ENCODE results near the gene COL28A1.
A peak's percentile ranks its signal among the peaks of the same experiment; 100 is the strongest.

The COL28A1 gene

GRCh38 chr7:7428806-7429205, 106.9 kb downstream of the COL28A1 start:
- H3K4me1 Mint-ChIP-seq: no peaks in the 10 kb centered on the region
- H3K27ac Mint-ChIP-seq: no peak overlapping the region
- DNase-seq (no peak), ATAC-seq (no peak)
- no peaks in the 10 kb centered on the region for H3K9me3 Mint-ChIP-seq
- H3K4me3 Mint-ChIP-seq: no peak overlapping the region
- no peaks in the 10 kb centered on the region for H3K27me3 Mint-ChIP-seq

GRCh38 chr7:7427363-7427762, 108.3 kb downstream of the COL28A1 start:
- Mint-ChIP-seq H3K27me3 (no peaks in the 10 kb centered on the region), H3K4me1 (no peaks in the 10 kb centered on the region), H3K4me3 (no peak overlapping the region), H3K27ac (no peak overlapping the region), H3K9me3 (no peaks in the 10 kb centered on the region)
- ATAC-seq: no peak
- DNase-seq: no peak

- H3K9me3 Mint-ChIP-seq: no peaks in the 10 kb centered on the region
- DNase-seq: no peak
- no peaks in the 10 kb centered on the region for H3K27me3 Mint-ChIP-seq
- H3K4me3 Mint-ChIP-seq: no peak overlapping the region
- no peak overlapping the region for H3K27ac Mint-ChIP-seq
- no peaks in the 10 kb centered on the region for H3K4me1 Mint-ChIP-seq
- no peak for ATAC-seq
Measured at GRCh38 chr7:7426676-7427075, 109.0 kb downstream of the COL28A1 start.

GRCh38 chr7:7425321-7425720, 110.4 kb downstream of the COL28A1 start:
- Mint-ChIP-seq H3K27me3 (no peaks in the 10 kb centered on the region), H3K4me3 (no peak overlapping the region), H3K27ac (no peak overlapping the region), H3K9me3 (no peaks in the 10 kb centered on the region), H3K4me1 (no peaks in the 10 kb centered on the region)
- no peak for DNase-seq
- ATAC-seq: no peak

GRCh38 chr7:7424151-7424873, 111.4 kb downstream of the COL28A1 start:
- Mint-ChIP-seq H3K4me3 (peak overlapping the region; percentile 53 to 66), H3K9me3 (no peaks in the 10 kb centered on the region), H3K27me3 (no peaks in the 10 kb centered on the region), H3K4me1 (no peaks in the 10 kb centered on the region), H3K27ac (peak overlapping the region in 1 of 2 donors; percentile 46)
- DNase-seq: peak; percentile 40 to 50
- ATAC-seq: peak; percentile 95

GRCh38 chr7:7422641-7423040, 113.0 kb downstream of the COL28A1 start:
- DNase-seq: no peak

GRCh38 chr7:7421826-7422225, 113.8 kb downstream of the COL28A1 start:
- Mint-ChIP-seq H3K27ac (no peak overlapping the region), H3K27me3 (no peaks in the 10 kb centered on the region), H3K4me1 (no peaks in the 10 kb centered on the region), H3K4me3 (no peak overlapping the region), H3K9me3 (no peaks in the 10 kb centered on the region)
- ATAC-seq (no peak), DNase-seq (no peak)

More at GRCh38 chr7:7422641-7423040, 113.0 kb downstream of the COL28A1 start:
- no peak for ATAC-seq
- Mint-ChIP-seq H3K27ac (no peak overlapping the region), H3K9me3 (no peaks in the 10 kb centered on the region), H3K27me3 (no peaks in the 10 kb centered on the region), H3K4me1 (no peaks in the 10 kb centered on the region), H3K4me3 (no peak overlapping the region)

GRCh38 chr7:7418997-7419396, 116.7 kb downstream of the COL28A1 start:
- ATAC-seq (no peak), DNase-seq (no peak)
- no peaks in the 10 kb centered on the region for H3K27me3 Mint-ChIP-seq
- no peaks in the 10 kb centered on the region for H3K9me3 Mint-ChIP-seq
- peaks cover 6% of the 10 kb centered on the region for H3K4me1 Mint-ChIP-seq
- no peak overlapping the region for H3K27ac Mint-ChIP-seq
- no peak overlapping the region for H3K4me3 Mint-ChIP-seq

GRCh38 chr7:7417851-7418250, 117.8 kb downstream of the COL28A1 start:
- Mint-ChIP-seq H3K4me3 (no peak overlapping the region), H3K27ac (no peak overlapping the region), H3K27me3 (no peaks in the 10 kb centered on the region), H3K4me1 (peaks cover 6% of the 10 kb centered on the region), H3K9me3 (no peaks in the 10 kb centered on the region)
- ATAC-seq: no peak
- no peak for DNase-seq

- no peak for DNase-seq
- Mint-ChIP-seq H3K27me3 (no peaks in the 10 kb centered on the region), H3K9me3 (no peaks in the 10 kb centered on the region), H3K4me3 (no peak overlapping the region), H3K27ac (no peak overlapping the region), H3K4me1 (peaks cover 6% of the 10 kb centered on the region)
- ATAC-seq: no peak
Measured at GRCh38 chr7:7417414-7417813, 118.3 kb downstream of the COL28A1 start.

- DNase-seq (peak in 1 of 2 donors; percentile 11), ATAC-seq (peak; percentile 90)
- no peak overlapping the region for H3K4me3 Mint-ChIP-seq
- peaks cover 6% of the 10 kb centered on the region for H3K4me1 Mint-ChIP-seq
- no peak overlapping the region for H3K27ac Mint-ChIP-seq
- H3K9me3 Mint-ChIP-seq: no peaks in the 10 kb centered on the region
- H3K27me3 Mint-ChIP-seq: no peaks in the 10 kb centered on the region
Measured at GRCh38 chr7:7416031-7416858, 119.4 kb downstream of the COL28A1 start.

- H3K4me1 Mint-ChIP-seq: peaks cover 6% of the 10 kb centered on the region
- no peak for DNase-seq
- H3K9me3 Mint-ChIP-seq: no peaks in the 10 kb centered on the region
- H3K27ac Mint-ChIP-seq: peak overlapping the region in 1 of 2 donors; percentile 72
- ATAC-seq: no peak
- H3K4me3 Mint-ChIP-seq: no peak overlapping the region
- H3K27me3 Mint-ChIP-seq: no peaks in the 10 kb centered on the region
Measured at GRCh38 chr7:7414791-7415603, 120.7 kb downstream of the COL28A1 start.

GRCh38 chr7:7408001-7408770, 127.5 kb downstream of the COL28A1 start:
- ATAC-seq (no peak), DNase-seq (no peak)
- Mint-ChIP-seq H3K27me3 (no peaks in the 10 kb centered on the region), H3K27ac (no peak overlapping the region), H3K4me3 (no peak overlapping the region), H3K4me1 (no peaks in the 10 kb centered on the region), H3K9me3 (peaks cover 5 to 8% of the 10 kb centered on the region in 2 donors)

- H3K27ac Mint-ChIP-seq: no peak overlapping the region
Measured at GRCh38 chr7:7405461-7405860, 130.2 kb downstream of the COL28A1 start.

GRCh38 chr7:7399707-7400106, 136.0 kb downstream of the COL28A1 start:
- Mint-ChIP-seq H3K27ac (no peak overlapping the region), H3K4me1 (no peaks in the 10 kb centered on the region), H3K4me3 (no peak overlapping the region), H3K9me3 (no peaks in the 10 kb centered on the region), H3K27me3 (peaks cover 6% of the 10 kb centered on the region)
- DNase-seq (no peak), ATAC-seq (no peak)

More at GRCh38 chr7:7405461-7405860, 130.2 kb downstream of the COL28A1 start:
- no peak for ATAC-seq
- DNase-seq: no peak
- Mint-ChIP-seq H3K4me1 (no peaks in the 10 kb centered on the region), H3K9me3 (peaks cover 5 to 8% of the 10 kb centered on the region in 2 donors), H3K4me3 (no peak overlapping the region), H3K27me3 (peaks cover 6% of the 10 kb centered on the region)
